NCI-H2107 treated with DMSO at 0.1 percent for 48 hours (cell line): ENCODE data around the gene OR52A5.
"Not testable (repeated sequence)": the region's sequence is repeated elsewhere in the genome, so short reads cannot be mapped to it uniquely, and the experiment has no call there.

Experiments used
- DNase-seq: peaks from one replicate; lab custom pipeline; 2025; ENCODE audit not compliant: unreplicated experiment; lab: John Stamatoyannopoulos, UW

OR52A5 gene

GRCh38 chr11:5137996-5138395 lies at the start of gene OR52A5:
TSS of gene OR52A5 (minus strand) at chr11:5138356. CDS start at chr11:5132642, 5,714 bp downstream.
- no peak for DNase-seq

GRCh38 chr11:5178046-5178837 lies 40.1 kb upstream of the OR52A5 start:
- DNase-seq = no peak

- DNase-seq = no peak
These were observed 36.8 kb upstream of the OR52A5 start for GRCh38 chr11:5174934-5175333.

- no peak for DNase-seq
These were observed 33.7 kb upstream of the OR52A5 start for GRCh38 chr11:5171856-5172255.

GRCh38 chr11:5165898-5166297 lies 27.7 kb upstream of the OR52A5 start:
- DNase-seq = not testable (repeated sequence)

GRCh38 chr11:5164807-5165206 lies 26.7 kb upstream of the OR52A5 start:
- not testable (repeated sequence) for DNase-seq

GRCh38 chr11:5161045-5161444 lies 22.9 kb upstream of the OR52A5 start:
- DNase-seq = not testable (repeated sequence)

GRCh38 chr11:5160217-5160616 lies 22.1 kb upstream of the OR52A5 start:
- not testable (repeated sequence) for DNase-seq

GRCh38 chr11:5159806-5160205 lies 21.6 kb upstream of the OR52A5 start:
- DNase-seq = no peak

GRCh38 chr11:5154657-5155056 lies 16.5 kb upstream of the OR52A5 start, which contains the start of gene OR52A1:
TSS of gene OR52A1 (minus strand) at chr11:5154757. CDS start at chr11:5152369, 2,388 bp downstream.
- DNase-seq = no peak

- DNase-seq = no peak
These were observed 15.6 kb upstream of the OR52A5 start for GRCh38 chr11:5153574-5154431.

GRCh38 chr11:5151713-5152153 lies 13.6 kb upstream of the OR52A5 start:
- DNase-seq = no peak

- DNase-seq = not testable (repeated sequence)
These were observed 6.0 kb upstream of the OR52A5 start for GRCh38 chr11:5144206-5144605.

- no peak for DNase-seq
These were observed 1.1 kb downstream of the OR52A5 start for GRCh38 chr11:5137014-5137413.

- DNase-seq = no peak
These were observed 1.9 kb downstream of the OR52A5 start for GRCh38 chr11:5136261-5136660.

- no peak for DNase-seq
These were observed 6.4 kb downstream of the OR52A5 start for GRCh38 chr11:5131584-5132335.

- DNase-seq = no peak
These were observed 8.7 kb downstream of the OR52A5 start for GRCh38 chr11:5129457-5129877.

- no peak for DNase-seq
These were observed 13.1 kb downstream of the OR52A5 start for GRCh38 chr11:5124891-5125620.

- DNase-seq = peak; percentile 12
These were observed 14.2 kb downstream of the OR52A5 start for GRCh38 chr11:5123802-5124521.

- DNase-seq = no peak
These were observed 19.3 kb downstream of the OR52A5 start for GRCh38 chr11:5118893-5119292.
